Breast epithelium (tissue), 3 donors: ENCODE data around the gene PCDH15.

Experiments
- CTCF ChIP-seq, 3 donors: fragments of 450-650 bp; IDR thresholded peaks; one replicate each; pipeline ENCODE4 v1.5.1; 2016 to 2017; ENCODE audit warnings: antibody characterized with exemption in 3 of 3, mild to moderate bottlenecking in 3 of 3, moderate library complexity in 3 of 3
- POLR2A ChIP-seq: fragments of 450-650 bp; IDR thresholded peaks from one replicate; pipeline ENCODE4 v1.6.1; 2016; ENCODE audit warnings: antibody characterized with exemption, mild to moderate bottlenecking, moderate library complexity
- POLR2AphosphoS5 ChIP-seq, 3 donors: sonication (generic); formaldehyde crosslinking; IDR thresholded peaks; one replicate each; pipeline ENCODE4 v1.6.1; 2017; ENCODE audit warnings: antibody characterized with exemption in 3 of 3

- TF ChIP-seq POLR2A (no peak), POLR2AphosphoS5 (IDR thresholded peaks at IDR 0.05) (no peak), CTCF (IDR thresholded peaks at IDR 0.05) (no peak)
These were observed 848.1 kb downstream of the PCDH15 start for GRCh38 chr10:53952698-53953630.
